K562 (cell line): ENCODE results near the gene LCLAT1. TPM values are rescaled to one million over a fixed set of nuclear protein-coding genes. Genes with fewer than 3 reads are reported as not detected.
A peak's percentile ranks its signal among the peaks of the same experiment; 100 is the strongest.

Source experiments
- ATF1 ChIP-seq, 2 experiments: fragments of 450-650 bp in 1 of 2; IDR thresholded peaks; 2 replicates each; pipeline ENCODE4 v1.6.1; 2016; ENCODE audit warnings: missing compliant biosample characterization in 1 of 2, missing genetic modification characterization in 1 of 2
- ATF4 ChIP-seq: fragments of 450-650 bp; formaldehyde crosslinking; IDR thresholded peaks from 2 replicates; pipeline ENCODE4 v1.4.0; 2022; ENCODE audit warnings: mild to moderate bottlenecking, moderate library complexity
- GTF2E2 ChIP-seq: fragments of 200-800 bp; sonication (Bioruptor generic); IDR thresholded peaks from 2 replicates; pipeline ENCODE4 v1.6.1; 2016; ENCODE audit warnings: missing genetic modification characterization, missing compliant biosample characterization
- MNT ChIP-seq, 2 experiments: fragments of 450-650 bp; conservative IDR thresholded peaks; 2 replicates each; pipeline ENCODE4 v1.6.1; 2017; ENCODE audit warnings: mild to moderate bottlenecking in 2 of 2, moderate library complexity in 2 of 2
- PREB ChIP-seq: sonication (generic); formaldehyde crosslinking; IDR thresholded peaks from 2 replicates; pipeline ENCODE4 v1.8.1; 2023; ENCODE audit warnings: mild to moderate bottlenecking, missing genetic modification reagents
- RFX7 ChIP-seq: fragments of 250-450 bp; sonication (Bioruptor Pico); IDR thresholded peaks from 2 replicates; pipeline ENCODE4 v1.5.1; 2021; ENCODE audit warnings: mild to moderate bottlenecking
- SRF ChIP-seq, 2 experiments: fragments of 250-450, 450-650 bp in 1 of 2; sonication (Bioruptor Pico) in 1 of 2; sonication (generic) in 1 of 2; formaldehyde crosslinking; IDR thresholded peaks; 2 replicates each; pipeline versions ENCODE4 v1.5.0 to v1.5.1; 2020 to 2022; ENCODE audit warnings: mild to moderate bottlenecking in 1 of 2, missing genetic modification reagents in 1 of 2
- TEAD1 ChIP-seq, 2 experiments: fragments of 450-650 bp in 1 of 2; sonication (generic) in 1 of 2; formaldehyde crosslinking; IDR thresholded peaks; 2 replicates each; pipeline versions ENCODE4 v1.4.0 to v1.8.0; 2020 to 2022; ENCODE audit warnings: mild to moderate bottlenecking in 2 of 2, missing genetic modification reagents in 1 of 2
- THRB ChIP-seq: fragments of 450-650 bp; formaldehyde crosslinking; conservative IDR thresholded peaks from 2 replicates; pipeline ENCODE4 v1.4.0; 2022; ENCODE audit warnings: mild to moderate bottlenecking, missing genetic modification characterization
- ZBTB12 ChIP-seq: fragments of 250-450 bp; sonication (Bioruptor Pico); IDR thresholded peaks from 2 replicates; pipeline ENCODE4 v1.4.0; 2020
- polyA plus RNA-seq, 8 experiments: library from polyadenylated mRNA; depleted of rRNA in 4 of 8; stranded (reverse) in 5 of 8; unstranded in 3 of 8; fragments of >200 nt; fragmentation: Nextera tagmentation in 2 of 8; fragmentation: Illumina TruSeq in 1 of 8; extraction: Ambion mirVana in 2 of 8; extraction: Trizol in 1 of 8; gene quantifications; 2 replicates each; pipeline versions ENCODE4 v1.2.1 to v1.2.3, GENCODE V29; 2011 to 2014; ENCODE audit warnings: inconsistent platforms in 1 of 8, missing spikeins in 1 of 8
- total RNA-seq, 7 experiments: library from RNA; depleted of rRNA in 6 of 7; stranded (reverse); fragments of >200 nt in 6 of 7; fragmentation: Illumina TruSeq in 2 of 7; extraction: Trizol in 2 of 7; gene quantifications; 2 replicates each; pipeline versions ENCODE4 v1.2.1 to v1.2.3, GENCODE V29; 2011 to 2021; ENCODE audit warnings: low replicate concordance in 1 of 7

The LCLAT1 gene
- total and polyA plus RNA-seq, 9 of the 15 experiments (the other 6 are each of a cell fraction or from before 2014, with no cell fraction given): 8.9 to 63.3 (median 25.4) TPM

GRCh38 chr2:30666266-30666874 lies 219.3 kb downstream of the LCLAT1 start (continued):
- TF ChIP-seq RFX7 (no peak), THRB (CRISPR knock-in tag) (no peak), TEAD1 (CRISPR knock-in tag; IDR thresholded peaks at IDR 0.05) (no peak), PREB (CRISPR knock-in tag) (no peak), MNT (conservative IDR thresholded peaks at IDR 0.05) (no peak), GTF2E2 (tag) (no peak), ZBTB12 (no peak), ATF4 (CRISPR knock-in tag) (no peak), ATF1 (CRISPR knock-in tag; IDR thresholded peaks at IDR 0.05) (no peak), ATF1 (tag; IDR thresholded peaks at IDR 0.05) (peak; percentile 60), SRF (CRISPR knock-in tag; IDR thresholded peaks at IDR 0.05) (peak; percentile 96 to 99)
- TF ChIP-seq, all 486 proteins: peak for 20
